ENCODE data around the gene C2CD3.
"Not testable (repeated sequence)": the region's sequence is repeated elsewhere in the genome, so short reads cannot be mapped to it uniquely, and the experiment has no call there.

The C2CD3 gene

DNA sequence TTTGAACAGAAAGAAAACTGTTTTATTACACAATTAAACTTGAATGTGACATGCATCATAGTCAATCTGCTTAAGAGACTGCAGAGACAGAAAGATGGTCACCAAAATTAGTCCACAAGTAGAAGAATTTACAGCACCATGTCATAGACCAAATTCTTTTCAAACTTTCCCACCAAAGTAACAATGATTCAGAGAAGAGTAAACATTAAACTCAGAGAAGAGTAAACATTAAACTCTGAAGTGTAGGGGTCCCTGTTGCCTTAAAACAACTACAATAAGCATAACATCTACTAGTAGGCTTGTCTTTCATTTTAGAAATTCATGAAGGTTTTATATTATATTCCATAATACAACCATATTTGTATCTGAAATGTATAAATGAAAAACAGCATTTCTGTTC is 104.1 kb downstream of the C2CD3 start:
- not testable (repeated sequence) for DNase-seq

GRCh38 chr11:74065534-74065933 is 105.3 kb downstream of the C2CD3 start:
- DNase-seq: not testable (repeated sequence)

GRCh38 chr11:74063628-74064027 is 107.2 kb downstream of the C2CD3 start:
- not testable (repeated sequence) for DNase-seq

GRCh38 chr11:74061599-74061998 is 109.2 kb downstream of the C2CD3 start:
- not testable (repeated sequence) for DNase-seq

- no peak for DNase-seq
Measured at GRCh38 chr11:74057249-74058151, 113.3 kb downstream of the C2CD3 start.

DNA sequence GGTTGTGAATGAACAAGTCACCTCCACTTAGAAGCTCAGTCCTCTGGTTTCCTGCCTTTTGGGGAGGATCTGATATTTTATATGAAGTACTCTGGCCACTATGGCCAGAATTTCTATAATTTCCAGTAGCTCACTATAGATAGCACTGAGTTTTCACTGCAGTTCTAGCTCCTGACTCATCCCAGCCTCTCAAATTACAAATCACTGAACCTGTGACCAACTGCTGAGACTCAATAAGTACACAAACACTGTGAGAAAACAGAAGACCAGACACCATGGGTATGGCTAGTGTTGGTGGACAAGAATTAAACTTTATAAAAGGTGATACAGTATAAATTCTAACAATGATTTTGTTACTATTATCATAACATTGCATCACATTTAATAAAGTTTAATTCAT is 114.9 kb downstream of the C2CD3 start:
- DNase-seq: no peak

DNA sequence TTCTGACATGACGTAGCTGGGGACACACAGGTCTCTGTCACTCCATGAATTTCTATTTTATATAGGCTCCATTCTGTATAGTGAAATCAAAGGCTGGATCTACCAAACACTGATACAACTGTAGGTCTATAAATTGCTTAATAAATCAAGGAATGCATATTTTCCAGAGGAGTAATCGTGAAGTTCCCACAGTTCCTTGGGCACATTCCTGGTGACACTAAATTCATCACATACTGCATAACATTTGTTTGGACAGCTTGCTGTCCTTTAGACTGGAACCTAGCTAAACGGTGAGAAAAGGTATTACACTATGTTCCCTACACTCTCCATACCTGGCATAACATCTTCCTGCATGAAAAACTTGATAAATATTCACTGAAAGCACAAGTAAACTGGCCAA is 120.3 kb downstream of the C2CD3 start:
- no peak for DNase-seq

GRCh38 chr11:74048993-74049392 is 121.8 kb downstream of the C2CD3 start:
- DNase-seq: no peak

- no peak for DNase-seq
Measured at GRCh38 chr11:74044538-74044937, 126.3 kb downstream of the C2CD3 start.

DNA sequence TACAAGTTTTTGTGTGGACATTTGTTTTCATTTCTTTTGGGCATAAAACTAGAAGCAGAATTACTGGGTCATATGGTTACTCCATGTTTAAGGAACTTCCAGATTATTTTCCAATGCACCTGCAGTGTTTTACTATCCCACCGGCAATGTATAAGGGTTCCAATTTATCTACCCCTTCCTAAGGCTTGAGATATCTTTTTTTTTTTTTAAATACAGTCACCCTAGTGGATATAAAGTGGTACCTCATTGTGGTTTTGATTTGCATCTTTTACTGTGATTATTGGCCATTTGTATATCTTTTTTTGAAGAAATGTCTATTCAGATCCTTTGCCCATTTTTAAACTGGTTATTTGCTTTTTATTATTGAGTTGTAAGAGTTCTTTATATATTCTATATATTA is 127.4 kb downstream of the C2CD3 start:
- DNase-seq: no peak

DNA sequence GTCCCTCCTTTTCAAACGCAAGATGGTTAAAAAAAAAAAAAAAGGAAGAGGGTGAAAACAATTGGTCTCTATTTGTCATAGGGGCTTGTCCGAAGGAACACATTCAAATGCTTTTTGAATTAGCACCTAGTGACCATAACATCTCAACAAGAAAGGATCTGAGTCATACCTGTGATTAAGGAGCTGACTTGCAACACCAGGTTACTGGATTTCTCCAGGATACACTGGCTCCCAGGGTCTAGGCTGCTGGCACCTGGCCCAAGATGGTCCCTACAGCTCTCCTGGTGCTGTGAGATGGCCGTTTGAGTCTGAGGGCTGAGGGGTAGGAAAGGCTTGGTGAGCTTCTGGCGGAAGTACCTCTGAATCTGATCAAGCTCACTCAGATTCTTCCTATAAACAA is 133.5 kb downstream of the C2CD3 start:
- no peak for DNase-seq

DNA sequence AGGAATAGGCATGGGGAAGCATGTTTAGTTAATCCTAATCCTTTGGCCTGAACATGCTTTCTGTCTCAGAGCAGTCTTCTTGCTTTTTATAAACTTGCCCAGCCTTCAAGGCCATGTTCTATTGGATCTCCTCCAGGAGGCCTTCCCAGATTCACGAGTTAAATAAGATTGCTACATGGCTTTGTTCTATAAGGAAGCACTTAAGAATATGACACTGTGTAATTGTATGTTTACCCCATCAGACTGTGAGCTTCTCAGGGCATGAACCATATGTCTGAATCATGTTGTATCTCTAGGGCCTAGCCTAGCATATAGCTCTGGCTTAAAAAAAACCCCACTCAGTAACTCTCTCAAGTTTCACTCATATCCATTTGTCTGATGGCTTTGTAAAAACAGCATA is 135.5 kb downstream of the C2CD3 start:
- no peak for DNase-seq

DNA sequence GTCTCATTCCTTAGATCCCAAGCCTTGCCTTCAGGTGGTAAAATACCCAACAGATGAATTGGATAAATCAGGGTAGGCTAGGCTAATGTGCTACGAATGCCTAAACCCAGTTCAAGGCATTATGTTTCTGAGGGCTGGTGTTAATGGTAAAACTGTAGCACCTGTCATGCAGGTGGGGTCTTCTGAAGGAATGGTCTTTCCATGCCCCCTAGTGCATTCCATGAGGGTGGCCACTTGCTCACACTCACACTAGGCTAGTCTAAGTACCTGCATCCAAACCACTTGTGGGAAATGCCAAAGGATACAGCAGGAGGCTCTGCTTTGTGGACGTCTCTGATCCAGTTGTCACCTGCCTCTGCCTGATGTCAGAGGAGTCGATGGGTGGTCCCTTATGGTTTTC is 137.8 kb downstream of the C2CD3 start:
- DNase-seq: no peak

GRCh38 chr11:74030723-74031676 is 139.8 kb downstream of the C2CD3 start:
- DNase-seq: no peak

- DNase-seq: no peak
Measured at GRCh38 chr11:74025467-74026166, 145.2 kb downstream of the C2CD3 start.

DNA sequence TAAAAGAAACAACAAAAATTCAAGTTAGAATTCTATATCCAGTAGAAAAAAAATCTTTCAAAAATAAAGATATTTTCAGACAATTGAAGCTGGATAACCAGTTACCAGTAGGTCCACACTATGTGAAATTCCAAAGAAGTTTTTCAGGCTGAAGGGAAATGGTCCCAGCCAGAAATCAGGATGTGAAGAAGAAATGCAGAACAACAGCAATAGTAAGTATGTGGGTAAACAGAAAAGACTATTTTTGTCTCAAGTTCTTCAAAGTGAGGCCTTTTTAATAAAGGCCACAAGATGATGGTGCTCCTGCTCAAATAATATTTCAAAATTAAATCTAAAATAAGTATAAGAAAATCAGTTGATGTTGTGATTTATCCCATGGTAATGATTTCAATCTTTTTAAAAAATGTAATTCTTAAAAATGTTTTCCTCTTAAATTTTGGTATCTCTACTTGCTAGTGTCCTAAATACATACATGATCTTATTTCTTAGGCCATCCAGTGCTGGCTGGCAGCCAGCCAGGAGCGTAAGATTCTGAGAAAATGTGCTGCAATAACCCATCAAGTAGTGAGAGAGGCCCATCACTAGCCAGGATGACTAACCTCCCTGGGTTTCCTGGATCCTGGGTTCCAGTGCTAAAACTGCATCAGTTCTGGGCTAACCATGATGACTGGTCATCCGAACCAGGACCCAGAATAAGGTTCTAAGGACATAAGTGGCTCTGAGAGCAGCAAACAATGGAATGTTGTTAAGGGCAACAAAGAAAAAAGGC is 146.4 kb downstream of the C2CD3 start:
- no peak for DNase-seq

DNA sequence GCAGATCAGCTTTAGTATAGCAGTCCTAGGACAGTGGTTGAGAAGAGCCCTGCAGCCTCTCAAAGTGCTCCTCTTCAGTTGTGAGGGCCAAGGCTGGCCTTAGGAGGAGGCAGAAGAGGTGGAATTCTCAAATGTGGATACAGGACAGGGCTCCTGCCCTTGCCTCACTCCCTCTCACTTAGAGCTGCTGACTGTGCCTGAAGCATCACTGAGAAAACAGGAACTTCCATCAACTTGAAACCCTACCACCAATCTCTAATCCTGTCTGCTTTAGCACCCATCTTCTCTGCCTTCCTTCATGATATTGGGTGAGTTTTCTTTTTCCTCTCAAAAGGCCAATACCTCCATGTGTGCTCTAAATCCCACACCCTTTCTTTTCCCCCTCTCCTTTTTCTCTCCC is 147.5 kb downstream of the C2CD3 start:
- no peak for DNase-seq

DNA sequence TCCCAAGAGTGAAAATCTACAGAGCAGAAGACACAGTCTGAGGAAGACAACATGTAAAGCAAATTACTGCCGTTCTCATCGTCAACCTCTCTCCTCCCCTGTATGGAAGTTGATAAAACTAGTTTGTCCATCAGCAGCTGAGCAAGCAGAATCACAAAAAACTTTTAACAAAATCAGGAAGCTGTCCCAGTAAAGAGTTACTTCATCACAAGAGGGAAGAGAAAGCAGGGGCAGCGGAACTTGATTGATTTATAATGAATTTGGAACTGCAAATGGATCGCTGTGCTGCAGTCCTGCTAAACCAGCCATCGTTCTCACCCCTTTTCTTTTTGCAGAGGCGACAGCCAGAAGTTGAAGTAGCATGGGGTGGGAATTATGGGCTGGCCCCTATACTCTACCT is 148.3 kb downstream of the C2CD3 start:
- DNase-seq: no peak

DNA sequence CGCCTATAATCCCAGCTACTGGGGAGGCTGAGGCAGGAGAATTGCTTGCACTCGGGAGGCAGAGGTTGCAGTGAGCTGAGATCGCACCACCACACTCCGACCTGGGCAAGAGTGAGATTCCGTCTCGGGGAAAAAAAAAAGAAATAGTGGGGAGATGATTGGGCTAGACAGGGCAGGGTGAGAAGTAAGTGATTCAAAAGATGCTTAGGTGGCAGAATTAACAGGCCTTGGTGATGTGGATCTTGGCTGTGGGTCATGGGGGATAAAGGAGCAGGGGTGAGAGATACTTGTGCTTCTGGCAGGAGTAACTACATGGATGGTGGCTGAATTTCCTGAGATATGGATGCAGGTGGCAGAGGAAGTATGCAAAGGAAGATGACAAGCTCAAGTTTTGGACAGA is 148.8 kb downstream of the C2CD3 start:
- DNase-seq: no peak

- no peak for DNase-seq
Measured at GRCh38 chr11:74020539-74020938, 150.3 kb downstream of the C2CD3 start.

GRCh38 chr11:74019860-74020259 is 150.9 kb downstream of the C2CD3 start:
- DNase-seq: no peak

DNA sequence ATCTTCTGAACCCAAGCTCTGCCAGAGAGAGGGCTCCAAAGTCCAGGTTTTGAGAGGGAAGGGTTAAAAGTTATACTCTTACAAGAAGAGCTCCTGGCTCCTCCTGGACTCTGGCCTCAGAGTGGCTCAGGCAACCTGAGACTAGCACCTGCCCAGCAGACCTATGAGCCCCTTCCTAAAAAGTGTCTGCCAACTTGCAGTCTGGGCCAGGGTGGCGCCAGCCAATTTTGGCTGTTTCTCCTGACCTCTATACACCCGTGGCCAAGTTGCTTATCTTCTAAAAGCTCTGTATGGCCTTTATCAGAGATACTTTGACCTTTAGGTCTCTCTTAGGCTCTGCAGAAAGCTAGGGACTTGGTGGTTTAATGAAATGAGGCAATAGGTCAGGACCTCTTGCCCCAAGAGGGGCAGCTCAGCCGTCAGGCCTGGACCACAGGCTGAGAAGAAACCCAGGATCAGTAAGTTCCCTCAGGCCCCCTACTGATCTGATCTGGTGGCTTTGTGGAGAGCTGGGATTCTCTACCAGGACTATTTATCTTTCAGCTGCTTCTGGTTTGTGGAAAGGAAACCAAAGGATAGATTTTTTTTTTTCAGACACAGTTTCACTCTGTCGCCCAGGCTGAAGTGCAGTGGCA is 151.6 kb downstream of the C2CD3 start:
- DNase-seq: peak; percentile 25
